Small intestine (tissue), 7 donors: Measurements from ENCODE around the gene SMIM36. TPM values are rescaled to one million over a fixed set of nuclear protein-coding genes. Genes with fewer than 3 reads are reported as not detected.

Experiments
- DNase-seq, 2 donors: peaks; one replicate each; pipeline versions ENCODE4 v3.0.0 to v3.0.0-alpha.2; 2013
- FAIRE-seq: peaks from 2 replicates; lab custom pipeline; 2012; peaks lifted over from hg19 to GRCh38; lab: Jason Lieb, UNC
- H3K27ac ChIP-seq, 3 donors: one replicate each; pipeline ENCODE4 v1.5.1; 2013; ENCODE audit warnings: low read length in 2 of 3, mild to moderate bottlenecking in 2 of 3, control low read depth in 1 of 3, inconsistent platforms in 1 of 3, low read depth in 1 of 3, moderate library complexity in 1 of 3
- H3K27me3 ChIP-seq, 3 donors: one replicate each; pipeline ENCODE4 v1.6.1; 2013; ENCODE audit warnings: low read length in 3 of 3, inconsistent platforms in 1 of 3; ENCODE audit not compliant: control insufficient read depth in 3 of 3, insufficient read depth in 3 of 3
- H3K36me3 ChIP-seq, 3 donors: one replicate each; pipeline ENCODE4 v1.6.1; 2013; ENCODE audit warnings: low read length in 3 of 3, inconsistent platforms in 1 of 3, low read depth in 1 of 3, mild to moderate bottlenecking in 1 of 3, moderate library complexity in 1 of 3; ENCODE audit not compliant: control insufficient read depth in 3 of 3, insufficient read depth in 2 of 3
- H3K4me1 ChIP-seq, 3 donors: one replicate each; pipeline ENCODE4 v1.6.1; 2013; ENCODE audit warnings: low read length in 2 of 3, inconsistent platforms in 1 of 3, low read depth in 1 of 3, mild to moderate bottlenecking in 1 of 3, moderate library complexity in 1 of 3; ENCODE audit not compliant: control insufficient read depth in 3 of 3, insufficient read depth in 2 of 3
- H3K4me3 ChIP-seq, 3 donors: one replicate each; pipeline ENCODE4 v1.5.1; 2013; ENCODE audit warnings: low read length in 3 of 3, control low read depth in 1 of 3, inconsistent platforms in 1 of 3, low read depth in 1 of 3, mild to moderate bottlenecking in 1 of 3, moderate library complexity in 1 of 3
- H3K9me3 ChIP-seq, 2 donors: one replicate each; pipeline ENCODE4 v1.6.1; 2013; ENCODE audit warnings: low read depth in 1 of 2, low read length in 1 of 2; ENCODE audit not compliant: control insufficient read depth in 2 of 2, insufficient read depth in 1 of 2
- WGBS, 3 donors: extraction: QIAGEN DNeasy Blood & Tissue Kit; methylation state at CpG; one replicate each; pipeline ENCODE4 v1.1.7; 2013; 5-methylcytosine and 5-hydroxymethylcytosine counted together
- polyA plus RNA-seq, 4 donors: library from polyadenylated mRNA; stranded (reverse) in 3 of 4; unstranded in 1 of 4; fragments of 200-250 nt in 3 of 4; fragments of 120-200 nt in 1 of 4; gene quantifications; one replicate each; pipeline versions ENCODE4 v1.2.1 to v1.2.3, GENCODE V29; 2013
- donor health status: healthy with polysubstance abuse.
- donor health status: control.
- donor health status: control.
- donor health status: Bipolar disorder and iron deficiency.
- donor health status: healthy.

Gene SMIM36
- polyA plus RNA-seq, 4 donors, result not detected

- FAIRE-seq (no peak), DNase-seq (no peak)
- H3K4me3 ChIP-seq, result no peak overlapping the region
- WGBS, 3 donors, result 94 to 96% (median 94%) methylated on average over 4 of the region's 4 CpGs
- H3K27me3 ChIP-seq, result no peaks in the 10 kb centered on the region
- H3K9me3 ChIP-seq, result no peaks in the 10 kb centered on the region
- H3K36me3 ChIP-seq, result peaks cover 0 to 8% (median 5%) of the 10 kb centered on the region in 3 donors
- H3K27ac ChIP-seq, result no peak overlapping the region
- H3K4me1 ChIP-seq, result peaks cover 0 to 3% (median 3%) of the 10 kb centered on the region in 3 donors
Measured at GRCh38 chr17:55414983-55415382, 96.3 kb downstream of the SMIM36 start.

- H3K36me3 ChIP-seq, result peaks cover 3 to 8% (median 8%) of the 10 kb centered on the region in 3 donors
- H3K9me3 ChIP-seq, result no peaks in the 10 kb centered on the region
- no peak for FAIRE-seq
- DNase-seq, result peak in 1 of 2 donors; percentile 17
- no peak overlapping the region for H3K4me3 ChIP-seq
- 84 to 88% (median 85%) methylated on average over 8 of the region's 8 CpGs for WGBS, 3 donors
- peaks cover 0 to 3% (median 3%) of the 10 kb centered on the region in 3 donors for H3K4me1 ChIP-seq
- no peak overlapping the region for H3K27ac ChIP-seq
- H3K27me3 ChIP-seq, result no peaks in the 10 kb centered on the region
Measured at GRCh38 chr17:55413825-55414489, 97.3 kb downstream of the SMIM36 start.

GRCh38 chr17:55411463-55411855 lies 99.8 kb downstream of the SMIM36 start:
- H3K27ac ChIP-seq, result no peak overlapping the region
- no peaks in the 10 kb centered on the region for H3K9me3 ChIP-seq
- DNase-seq (no peak), FAIRE-seq (no peak)
- peaks cover 3 to 10% (median 9%) of the 10 kb centered on the region in 3 donors for H3K36me3 ChIP-seq
- H3K4me3 ChIP-seq, result no peak overlapping the region
- no peaks in the 10 kb centered on the region for H3K27me3 ChIP-seq
- WGBS, 3 donors, result 92 to 100% (median 96%) methylated on average over 1 of the region's 1 CpG
- H3K4me1 ChIP-seq, result peaks cover 0 to 4% (median 2%) of the 10 kb centered on the region in 3 donors

GRCh38 chr17:55410722-55411462 lies 100.4 kb downstream of the SMIM36 start:
- WGBS, 3 donors, result 87 to 94% (median 90%) methylated on average over 5 of the region's 5 CpGs
- no peak for FAIRE-seq
- no peaks in the 10 kb centered on the region for H3K27me3 ChIP-seq

GRCh38 chr17:55409030-55409800 lies 102.0 kb downstream of the SMIM36 start:
- FAIRE-seq (no peak), DNase-seq (no peak)
- Histone ChIP-seq H3K27me3 (no peaks in the 10 kb centered on the region), H3K36me3 (peaks cover 3 to 17% (median 12%) of the 10 kb centered on the region in 3 donors), H3K27ac (no peak overlapping the region), H3K4me3 (no peak overlapping the region), H3K9me3 (no peaks in the 10 kb centered on the region), H3K4me1 (peaks cover 0 to 4% (median 0%) of the 10 kb centered on the region in 3 donors)
- WGBS, 3 donors, result 93 to 100% (median 95%) methylated on average over 4 of the region's 4 CpGs

More at GRCh38 chr17:55410722-55411462, 100.4 kb downstream of the SMIM36 start:
- no peaks in the 10 kb centered on the region for H3K9me3 ChIP-seq
- no peak for DNase-seq
- H3K4me3 ChIP-seq, result no peak overlapping the region
- H3K4me1 ChIP-seq, result peaks cover 0 to 4% (median 0%) of the 10 kb centered on the region in 3 donors
- peaks cover 3 to 15% (median 12%) of the 10 kb centered on the region in 3 donors for H3K36me3 ChIP-seq
- H3K27ac ChIP-seq, result no peak overlapping the region

- DNase-seq (peak in 1 of 2 donors; percentile 44), FAIRE-seq (no peak)
- Histone ChIP-seq H3K4me3 (no peak overlapping the region), H3K9me3 (no peaks in the 10 kb centered on the region), H3K27me3 (no peaks in the 10 kb centered on the region), H3K4me1 (peaks cover 0 to 4% (median 0%) of the 10 kb centered on the region in 3 donors), H3K36me3 (peaks cover 3 to 17% (median 9%) of the 10 kb centered on the region in 3 donors), H3K27ac (peak overlapping the region in 1 of 3 donors; percentile 26)
- 56 to 72% (median 57%) methylated on average over 5 of the region's 5 CpGs for WGBS, 3 donors
Measured at GRCh38 chr17:55407641-55408566, 103.3 kb downstream of the SMIM36 start.

- Histone ChIP-seq H3K27ac (no peak overlapping the region), H3K27me3 (no peaks in the 10 kb centered on the region), H3K4me1 (peaks cover 0 to 4% (median 0%) of the 10 kb centered on the region in 3 donors), H3K9me3 (no peaks in the 10 kb centered on the region), H3K4me3 (no peak overlapping the region), H3K36me3 (peaks cover 6 to 18% (median 7%) of the 10 kb centered on the region in 3 donors)
- no peak for FAIRE-seq
- 92 to 98% (median 95%) methylated on average over 1 of the region's 1 CpG for WGBS, 3 donors
- DNase-seq, result no peak
Measured at GRCh38 chr17:55405600-55405999, 105.7 kb downstream of the SMIM36 start.
